Measurements from ENCODE around the gene PTGIR. TPM values are rescaled to one million over a fixed set of nuclear protein-coding genes. Genes with fewer than 3 reads are reported as not detected.

The PTGIR gene
- total and polyA plus RNA-seq, 2 of the 4 experiments (the other 2 are of a cell fraction): 0.54 to 5.3 TPM

DNA sequence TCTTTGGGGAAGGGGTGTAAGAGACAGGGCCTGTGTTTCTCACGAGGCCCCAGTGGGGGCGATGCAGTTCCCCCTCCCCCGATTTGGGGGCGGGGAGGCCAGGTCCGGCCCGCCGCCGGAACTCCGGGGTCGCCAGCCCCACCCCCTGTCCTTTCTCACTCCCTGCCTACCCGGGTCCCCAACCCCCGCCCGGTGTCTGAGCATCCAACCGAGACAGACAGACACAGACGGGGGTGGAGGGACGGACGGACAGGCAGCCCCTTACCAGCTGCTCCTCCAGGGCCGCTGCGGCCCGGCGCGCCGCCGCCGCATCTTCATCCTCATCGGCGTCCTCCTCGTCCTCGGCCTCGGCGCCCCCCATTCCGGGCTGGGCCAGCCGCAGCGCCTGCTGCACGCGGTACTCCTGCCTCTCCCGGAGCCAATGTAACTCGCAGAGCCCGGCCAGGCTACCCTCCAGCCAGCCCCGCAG is 35.7 kb upstream of the PTGIR start (continued):
- no peak for TF ChIP-seq FOS (IDR thresholded peaks at IDR 0.05; ENCODE audit: low read depth, low read length)

DNA sequence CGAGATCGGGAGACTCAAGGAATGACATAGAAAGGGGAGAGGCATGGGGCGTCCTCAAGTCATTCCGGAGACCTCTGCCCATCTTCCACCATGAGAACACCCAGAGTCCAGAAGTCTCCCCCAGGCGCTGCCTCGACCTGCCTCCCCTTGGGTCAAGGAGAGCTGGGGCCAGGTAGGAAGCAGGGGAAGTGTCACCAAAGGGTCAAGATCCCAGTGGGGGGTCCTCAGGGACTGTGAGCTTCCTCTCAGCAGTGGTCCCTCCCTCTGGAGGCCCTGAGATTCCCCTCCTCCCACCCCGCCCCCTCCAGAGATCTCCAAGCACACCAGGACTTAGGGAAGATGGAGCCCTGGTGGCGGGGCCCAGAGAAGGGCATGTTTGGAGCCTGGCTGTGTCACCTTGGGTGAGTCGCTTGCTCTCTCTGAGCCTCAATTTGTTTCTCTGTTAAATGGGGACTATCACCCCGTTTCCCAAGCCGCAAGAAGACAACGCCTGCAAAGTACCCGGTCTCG is 35.2 kb upstream of the PTGIR start:
- Histone ChIP-seq H4K5ac (ENCODE audit: low read depth, low read length) (peak overlapping the region; percentile 19), H3K9ac (ENCODE audit: low read depth, low read length) (peak overlapping the region; percentile 58), H3K27me3 (ENCODE audit: control insufficient read depth, insufficient read depth, low read length) (no peaks in the 10 kb centered on the region; the same call in 1 of the 2 replicates), H2BK5ac (ENCODE audit: low read depth, low read length, poor library complexity, severe bottlenecking) (no peak overlapping the region), H3K36me3 (ENCODE audit: control insufficient read depth, insufficient read depth, low read length) (no peaks in the 10 kb centered on the region), H3K23ac (ENCODE audit: low read depth, low read length) (peak overlapping the region; percentile 95), H3K4ac (ENCODE audit: low read depth, low read length) (peak overlapping the region; percentile 67), H2AK5ac (ENCODE audit: low read depth, low read length) (peak overlapping the region; percentile 37), H4K91ac (ENCODE audit: insufficient read depth, low read depth, low read length) (no peak overlapping the region), H3K4me2 (ENCODE audit: low read depth, low read length) (peak overlapping the region; percentile 83), H3K18ac (ENCODE audit: low read depth, low read length) (peak overlapping the region; percentile 26), H3K14ac (replicated peaks; ENCODE audit: low read depth, low read length) (peak overlapping the region; percentile 77), H3K27ac (ENCODE audit: insufficient read depth, low read length) (peak overlapping the region; percentile 3; the same call in 1 of the 2 replicates), H2BK120ac (ENCODE audit: low read depth, low read length) (peak overlapping the region; percentile 44; the same call in 1 of the 2 replicates), H4K20me1 (ENCODE audit: insufficient read depth, low read length) (no peaks in the 10 kb centered on the region), H4K8ac (ENCODE audit: low read depth in 2 of 2, low read length in 2 of 2) (peak overlapping the region; percentile 46 to 77; a peak in 3 of 4 replicates), H3K4me1 (ENCODE audit: control insufficient read depth, insufficient read depth, low read length) (peaks cover 4% of the 10 kb centered on the region), H3K4me3 (ENCODE audit: insufficient read depth, low read depth, low read length) (peak overlapping the region; percentile 64), H3K9me1 (ENCODE audit: insufficient read depth, low read length) (no peaks in the 10 kb centered on the region), H2AFZ (replicated peaks; ENCODE audit: low read length, poor library complexity) (peak overlapping the region; percentile 91), H3K56ac (ENCODE audit: extremely low read depth, insufficient read depth, low read length) (no peak overlapping the region; the same call in 1 of the 2 replicates), H3K9me3 (ENCODE audit: control insufficient read depth, insufficient read depth, low read length) (no peaks in the 10 kb centered on the region), H2BK20ac (ENCODE audit: low read depth, low read length) (peak overlapping the region; percentile 81; the same call in 1 of the 2 replicates), H2BK15ac (ENCODE audit: low read depth, low read length) (peak overlapping the region; percentile 15; the same call in 1 of the 3 replicates), H3K79me1 (ENCODE audit: low read depth in 1 of 2, low read length in 2 of 2) (peaks cover 0 to 14% of the 10 kb centered on the region in 2 experiments; a peak in 1 of 4 replicates), H2AK9ac (replicated peaks; ENCODE audit: low read depth, low read length, poor library complexity) (peak overlapping the region; percentile 95)
- ChIA-PET POLR2A (ENCODE audit: unreplicated experiment) (no interaction called here), CTCF (interaction anchor here (1.5 kb wide), 1 partner anchor 43 kb away, joined by 4 read pairs; no protein-coding TSS in a partner anchor)
- TF ChIP-seq RFX5 (IDR thresholded peaks at IDR 0.05; ENCODE audit: low read depth, low read length) (no peak), RAD21 (IDR thresholded peaks at IDR 0.05; ENCODE audit: low read length) (no peak), POLR2A (IDR thresholded peaks at IDR 0.05; ENCODE audit: low read depth, low read length) (no peak), NFE2L2 (IDR thresholded peaks at IDR 0.05; ENCODE audit: low read depth, low read length) (no peak), MAZ (IDR thresholded peaks at IDR 0.05; ENCODE audit: borderline replicate concordance, low read depth, low read length) (peak; percentile 13; the same call in 1 of the 2 replicates)
- TF ChIP-seq, protein P1, sequence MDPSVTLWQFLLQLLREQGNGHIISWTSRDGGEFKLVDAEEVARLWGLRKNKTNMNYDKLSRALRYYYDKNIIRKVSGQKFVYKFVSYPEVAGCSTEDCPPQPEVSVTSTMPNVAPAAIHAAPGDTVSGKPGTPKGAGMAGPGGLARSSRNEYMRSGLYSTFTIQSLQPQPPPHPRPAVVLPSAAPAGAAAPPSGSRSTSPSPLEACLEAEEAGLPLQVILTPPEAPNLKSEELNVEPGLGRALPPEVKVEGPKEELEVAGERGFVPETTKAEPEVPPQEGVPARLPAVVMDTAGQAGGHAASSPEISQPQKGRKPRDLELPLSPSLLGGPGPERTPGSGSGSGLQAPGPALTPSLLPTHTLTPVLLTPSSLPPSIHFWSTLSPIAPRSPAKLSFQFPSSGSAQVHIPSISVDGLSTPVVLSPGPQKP (IDR thresholded peaks at IDR 0.05; ENCODE audit: borderline replicate concordance, low read depth, low read length): no peak
- dilution Hi-C loops (cut with HindIII; ENCODE audit: low sequenced_read_pairs, unreplicated experiment) (no loop called here), in situ Hi-C loops (cut with MboI; ENCODE audit: low sequenced_read_pairs) (loop anchor here (5.0 to 10.0 kb wide), 2 partner anchors 48 to 125 kb away; no protein-coding TSS in a partner anchor), intact Hi-C loops (cut with micrococcal nuclease) (loop anchor here (5.0 kb wide), 1 partner anchor 118 kb away; no protein-coding TSS in a partner anchor)
- no CpG with 5 or more reads among the region's 14 CpGs for WGBS, 2 experiments (ENCODE audit: extremely low coverage in 2 of 2, insufficient read length in 1 of 2)
- no peak for DNase-seq
- no peak for ATAC-seq (ENCODE audit: low read depth)
- no TSS peak for BruUV-seq (replicated peaks)
